Prostate gland (tissue), 2 donors: ENCODE measurements around the gene NES.

Experiments
- CTCF ChIP-seq, 4 experiments: fragments of 200-600 bp in 2 of 4; fragments of 450-650 bp in 2 of 4; sonication (generic) in 2 of 4; IDR thresholded peaks; 1 replicate in 3 of 4; 2 replicates in 1 of 4; pipeline ENCODE4 v1.5.1; 2016 to 2019; ENCODE audit warnings: antibody characterized with exemption in 4 of 4, mild to moderate bottlenecking in 2 of 4, moderate library complexity in 2 of 4
- POLR2A ChIP-seq: fragments of 450-650 bp; IDR thresholded peaks from one replicate; pipeline ENCODE4 v1.6.1; 2016; ENCODE audit warnings: antibody characterized with exemption, mild to moderate bottlenecking
- POLR2AphosphoS5 ChIP-seq: sonication (generic); formaldehyde crosslinking; IDR thresholded peaks from one replicate; pipeline ENCODE4 v1.6.1; 2017; ENCODE audit warnings: antibody characterized with exemption

GRCh38 chr1:156659661-156659987 is 17.6 kb downstream of the NES start:
- no peak for TF ChIP-seq CTCF (IDR thresholded peaks at IDR 0.05)
- no peak for TF ChIP-seq POLR2AphosphoS5
- no peak for TF ChIP-seq POLR2A
